Stimulated activated CD4-positive, alpha-beta T cell treated with anti-CD3 and anti-CD28 coated beads, Interleukin-1b, Interleukin-23, amount 100 ng/mL, for 48 hours (primary cell): Measurements from ENCODE around the gene ARHGAP18.
A peak's percentile ranks its signal among the peaks of the same experiment; 100 is the strongest.

ENCODE experiments used
- DNase-seq: peaks from one replicate; pipeline ENCODE4 v3.0.0-alpha.2; 2020

The ARHGAP18 gene

GRCh38 chr6:129638055-129638684 is 71.8 kb downstream of the ARHGAP18 start:
- no peak for DNase-seq

GRCh38 chr6:129637340-129638054 is 72.5 kb downstream of the ARHGAP18 start:
- no peak for DNase-seq

GRCh38 chr6:129635396-129636130 is 74.4 kb downstream of the ARHGAP18 start:
- no peak for DNase-seq

GRCh38 chr6:129634411-129635230 is 75.4 kb downstream of the ARHGAP18 start:
- DNase-seq = no peak

- no peak for DNase-seq
These were observed 76.4 kb downstream of the ARHGAP18 start for GRCh38 chr6:129633529-129633928.

- no peak for DNase-seq
These were observed 77.8 kb downstream of the ARHGAP18 start for GRCh38 chr6:129632172-129632613.

GRCh38 chr6:129631070-129631469 is 78.9 kb downstream of the ARHGAP18 start:
- no peak for DNase-seq

- DNase-seq = no peak
These were observed 79.4 kb downstream of the ARHGAP18 start for GRCh38 chr6:129630596-129630995.

- no peak for DNase-seq
These were observed 81.7 kb downstream of the ARHGAP18 start for GRCh38 chr6:129628101-129628815.

DNA sequence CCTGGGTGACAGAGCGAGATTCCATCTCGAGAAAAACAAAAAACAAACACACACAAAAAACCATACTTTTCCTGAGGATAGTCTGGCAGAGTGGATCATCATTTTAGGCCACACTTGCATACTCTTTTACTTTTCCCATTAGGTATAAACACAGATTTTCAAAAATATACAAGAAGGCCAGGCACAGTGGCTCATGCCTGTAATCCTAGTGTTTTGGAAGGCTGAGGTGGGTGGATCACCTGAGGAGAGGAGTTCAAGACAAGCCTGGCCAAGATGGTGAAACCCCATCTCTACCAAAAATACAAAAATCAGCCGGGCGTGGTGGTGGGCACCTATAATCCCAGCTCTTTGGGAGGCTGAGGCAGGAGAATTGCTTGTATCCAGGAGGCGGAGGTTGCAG is 85.5 kb downstream of the ARHGAP18 start:
- no peak for DNase-seq

DNA sequence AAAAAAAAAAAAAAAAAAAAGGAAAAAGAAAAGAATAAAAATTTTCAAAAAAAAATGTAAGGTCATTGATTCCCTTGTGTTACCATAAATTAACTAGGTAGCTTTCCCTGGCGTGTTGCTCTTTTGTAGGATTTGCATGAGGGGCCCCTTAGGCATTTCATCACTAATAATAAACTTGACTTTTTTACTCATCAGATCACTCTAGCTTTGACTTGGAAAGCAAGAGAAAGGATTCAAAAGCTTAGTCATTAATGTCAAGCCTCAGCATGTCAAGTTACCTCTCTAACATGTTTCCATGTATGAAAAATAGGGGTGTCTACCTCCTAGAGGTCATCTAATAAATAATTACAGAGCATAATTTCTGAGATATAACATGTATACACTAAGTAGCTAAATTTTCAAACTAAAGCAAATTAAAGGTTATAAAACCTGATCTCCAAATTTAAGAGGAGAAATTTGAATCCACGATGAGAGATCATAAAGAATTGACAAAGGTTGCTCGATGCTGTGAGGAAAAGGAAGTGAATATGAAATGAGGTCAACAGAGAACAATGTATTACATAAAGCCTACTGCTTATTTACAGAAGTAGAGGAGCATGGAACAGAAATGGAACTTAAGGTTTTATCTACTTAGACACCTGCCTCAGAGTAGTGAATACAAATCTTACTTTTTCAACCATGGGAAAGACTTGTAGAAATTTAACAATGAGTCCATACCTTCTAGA is 86.8 kb downstream of the ARHGAP18 start:
- DNase-seq = no peak

DNA sequence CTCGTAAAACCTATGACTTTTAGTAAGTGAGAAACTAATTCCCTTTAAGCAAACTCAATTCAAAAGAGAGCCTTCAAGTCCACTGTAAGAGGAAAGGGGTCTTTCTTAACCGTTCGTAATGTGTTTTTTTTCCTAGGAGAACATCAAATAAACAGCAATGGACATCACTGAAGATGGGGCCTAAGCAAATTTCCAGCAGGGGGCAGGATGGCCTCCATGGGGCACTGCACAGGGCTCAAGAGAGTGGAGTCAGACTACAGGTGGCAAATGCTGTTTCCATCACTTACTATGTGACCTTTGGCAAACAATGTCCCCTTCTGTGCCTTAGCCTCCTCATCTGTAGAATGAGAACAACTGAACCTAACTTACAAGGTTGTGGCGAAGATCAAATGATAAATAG is 88.7 kb downstream of the ARHGAP18 start:
- peak; percentile 10 for DNase-seq

GRCh38 chr6:129620234-129620610 is 89.8 kb downstream of the ARHGAP18 start:
- no peak for DNase-seq

DNA sequence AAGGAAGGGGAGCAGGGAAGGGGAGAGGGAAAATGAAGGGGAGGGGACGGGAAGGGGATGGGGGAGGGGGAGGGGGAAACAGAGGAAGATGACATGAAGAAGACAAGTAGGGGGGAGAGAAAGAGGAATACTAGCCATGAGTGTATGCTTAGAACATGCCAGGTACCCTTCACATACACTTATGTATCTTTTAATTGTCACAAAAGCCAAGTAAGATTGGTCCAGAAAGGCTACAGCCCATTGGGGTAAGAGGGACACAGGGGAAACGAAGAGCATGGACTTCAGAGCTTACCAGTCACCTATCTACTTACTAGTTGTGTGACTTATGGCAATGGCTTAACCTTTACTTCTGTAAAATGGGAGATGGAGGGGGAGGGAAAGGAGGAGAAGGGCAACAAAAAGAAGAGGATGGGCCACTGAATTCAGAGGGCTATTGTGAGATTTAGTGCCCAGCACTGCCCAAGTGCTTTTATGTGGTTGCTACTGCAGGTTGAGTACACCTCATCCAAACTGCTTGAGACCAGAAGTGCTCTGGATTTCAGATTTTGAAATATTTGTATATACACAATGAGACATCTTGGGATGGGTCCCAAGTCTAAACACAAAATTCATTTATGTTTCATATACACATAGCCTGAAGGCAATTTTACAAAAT is 90.3 kb downstream of the ARHGAP18 start:
- DNase-seq = no peak

DNA sequence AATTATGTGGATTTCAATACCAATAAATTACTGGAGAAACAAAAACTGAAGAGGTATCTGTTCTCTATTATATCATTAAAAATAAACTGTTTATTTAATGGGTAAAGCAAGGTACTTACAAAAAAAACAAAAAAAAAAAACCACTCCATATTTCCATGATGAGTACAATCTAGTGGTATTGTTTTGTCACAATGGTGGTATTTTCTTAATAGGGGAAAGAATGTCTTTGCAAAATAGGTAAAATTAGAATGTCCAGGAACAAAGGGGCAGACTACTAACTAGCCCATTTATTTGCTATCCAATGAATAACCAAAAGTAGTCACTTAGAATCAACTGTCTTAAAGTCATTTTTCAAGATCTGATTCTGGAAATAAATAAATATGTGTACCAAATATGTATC is 92.0 kb downstream of the ARHGAP18 start:
- no peak for DNase-seq

- DNase-seq = no peak
These were observed 94.5 kb downstream of the ARHGAP18 start for GRCh38 chr6:129615496-129615895.

DNA sequence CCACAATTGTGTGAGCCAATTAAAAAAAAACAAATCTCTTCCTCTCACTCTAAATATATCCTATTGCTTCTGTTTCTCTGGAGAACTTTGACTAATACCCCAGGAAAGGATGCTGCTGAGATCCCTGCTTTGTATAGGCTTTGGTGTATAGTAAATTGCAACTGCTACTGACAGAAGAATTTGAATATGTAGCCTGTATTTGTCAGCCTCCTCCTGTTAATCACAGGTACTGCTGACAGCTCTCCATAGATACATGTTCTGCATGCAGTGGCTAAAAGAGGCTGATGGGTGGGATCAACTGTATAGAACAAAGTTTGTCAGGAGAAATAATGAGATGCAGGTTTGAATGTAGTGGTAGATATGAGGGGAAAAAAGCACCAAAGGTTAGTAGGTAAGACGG is 95.0 kb downstream of the ARHGAP18 start:
- no peak for DNase-seq

DNA sequence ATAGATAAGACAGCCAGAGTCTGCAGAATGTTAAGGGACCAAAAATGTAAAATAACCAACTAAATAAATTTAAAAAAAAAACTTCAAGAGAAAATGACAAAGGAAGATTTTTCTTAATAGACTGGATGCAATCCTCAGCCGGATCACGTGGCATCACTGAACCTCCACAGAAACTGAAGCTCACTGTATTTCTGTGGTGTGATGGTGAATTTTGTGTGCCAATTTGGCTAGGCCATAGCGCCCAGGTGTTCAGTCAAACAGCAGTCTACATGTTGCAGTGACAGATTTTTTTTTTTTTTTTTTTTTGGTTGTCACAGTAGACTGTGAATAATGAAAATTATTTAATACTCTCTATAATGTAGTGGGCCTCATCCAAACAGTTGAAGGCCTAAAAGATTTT is 95.5 kb downstream of the ARHGAP18 start:
- DNase-seq = no peak

DNA sequence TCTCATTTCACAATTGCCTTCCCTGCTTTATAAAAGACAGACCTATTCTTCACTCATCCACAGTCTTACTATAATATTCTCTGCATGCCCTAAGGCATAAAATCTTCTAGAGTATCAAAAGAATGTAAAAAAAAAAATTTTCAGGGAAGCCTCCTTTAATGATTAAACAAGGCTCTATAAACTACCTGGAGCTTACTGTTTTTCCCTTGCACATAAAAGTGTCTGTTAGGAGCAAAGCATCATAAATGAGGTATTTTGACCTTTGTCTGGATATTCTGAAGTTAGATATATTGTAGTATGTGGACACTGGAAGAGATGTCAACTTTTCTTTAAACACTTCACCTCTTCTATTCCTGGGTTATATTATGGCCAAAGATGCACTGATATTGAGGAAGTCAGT is 97.5 kb downstream of the ARHGAP18 start:
- no peak for DNase-seq

GRCh38 chr6:129609635-129610034 is 100.3 kb downstream of the ARHGAP18 start:
- no peak for DNase-seq

- no peak for DNase-seq
These were observed 101.0 kb downstream of the ARHGAP18 start for GRCh38 chr6:129608886-129609537.
